NCI-H526 (cell line): ENCODE measurements around the gene USP10.
"Not testable (repeated sequence)": the region's sequence is repeated elsewhere in the genome, so short reads cannot be mapped to it uniquely, and the experiment has no call there.

ENCODE experiments used
- DNase-seq, 2 experiments: peaks; one replicate each; lab custom pipeline; 2025; lab: John Stamatoyannopoulos, UW

Gene USP10

DNA sequence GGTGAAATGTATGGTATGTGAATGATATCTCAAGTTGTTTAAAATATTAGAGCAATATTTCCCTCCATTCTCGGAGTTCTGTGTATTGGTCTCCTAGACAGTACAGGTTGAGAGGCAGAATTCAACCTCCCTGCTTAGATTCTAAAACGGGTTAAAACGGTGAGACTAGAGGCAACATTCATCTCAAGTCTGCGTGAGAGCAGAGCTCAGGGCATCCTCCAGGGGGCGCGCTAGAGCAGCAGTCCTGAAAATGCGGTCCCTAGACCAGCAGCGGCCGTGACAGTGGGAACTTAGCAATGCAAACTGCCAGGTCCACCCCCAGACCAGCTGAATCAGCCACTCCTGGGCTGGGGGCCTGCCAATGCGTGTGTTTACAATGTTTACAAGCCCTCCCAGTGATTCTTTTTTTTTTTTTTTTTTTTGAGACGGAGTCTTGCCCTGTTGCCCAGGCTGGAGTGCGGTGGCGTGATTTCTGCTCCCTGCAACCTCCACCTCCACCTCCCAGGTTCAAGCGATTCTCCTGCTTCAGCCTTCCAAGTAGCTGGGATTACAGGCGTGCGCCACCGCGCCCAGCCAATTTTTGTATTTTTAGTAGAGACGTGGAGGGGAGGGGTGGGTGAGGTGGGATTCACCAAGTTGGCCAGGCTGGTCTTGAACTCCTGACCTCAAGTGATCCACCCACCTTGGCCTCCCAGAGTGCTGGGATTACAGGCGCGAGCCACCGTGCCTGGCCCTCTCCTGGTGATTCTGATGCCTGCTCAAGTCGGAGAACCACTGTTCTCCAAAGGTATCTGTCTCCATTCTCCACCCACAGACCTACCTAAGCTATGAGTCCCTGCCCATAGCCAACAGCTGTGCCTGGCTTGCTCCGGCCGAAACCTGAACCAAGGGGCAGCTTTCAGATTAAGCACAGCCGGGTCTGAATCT, 27.3 kb upstream of the USP10 start:
- DNase-seq: peak in 1 of 2 experiments; percentile 56

DNA sequence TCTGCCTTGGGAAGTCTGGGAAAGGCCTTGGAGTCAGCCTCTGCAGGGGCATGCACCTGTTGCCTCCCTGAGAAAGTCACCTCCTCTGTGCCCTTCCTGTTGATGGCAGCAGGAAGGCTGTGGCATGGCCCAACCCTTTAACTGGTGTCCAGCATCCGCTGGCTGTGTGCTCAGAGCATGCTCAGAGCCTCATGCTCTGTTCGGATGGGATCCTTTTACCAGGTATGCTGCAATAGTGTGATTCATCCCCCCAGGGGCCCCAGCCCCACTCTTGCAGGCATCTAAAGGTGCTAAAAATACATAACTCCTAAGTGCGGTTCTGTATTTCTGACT, 26.6 kb upstream of the USP10 start:
- no peak for DNase-seq

DNA sequence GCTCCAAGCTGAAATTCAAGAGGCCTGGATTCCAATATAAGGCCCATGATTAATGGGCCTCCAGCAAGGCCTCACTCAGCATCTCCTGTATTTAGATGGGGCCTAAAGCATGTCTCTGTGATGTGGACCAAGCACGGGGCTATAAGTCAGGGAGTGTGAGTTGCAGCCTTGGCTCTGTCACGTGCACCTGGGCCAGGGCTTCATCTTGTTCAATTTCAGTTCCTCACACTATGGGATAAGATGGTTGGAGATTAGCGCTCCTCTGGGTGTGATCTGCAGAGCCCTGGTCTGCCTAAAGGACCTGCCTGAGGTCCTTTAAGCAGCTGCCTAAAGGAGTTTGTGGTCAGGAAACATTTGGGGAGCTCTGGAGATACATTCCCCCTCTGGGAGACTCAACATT, 26.2 kb upstream of the USP10 start:
- no peak for DNase-seq

DNA sequence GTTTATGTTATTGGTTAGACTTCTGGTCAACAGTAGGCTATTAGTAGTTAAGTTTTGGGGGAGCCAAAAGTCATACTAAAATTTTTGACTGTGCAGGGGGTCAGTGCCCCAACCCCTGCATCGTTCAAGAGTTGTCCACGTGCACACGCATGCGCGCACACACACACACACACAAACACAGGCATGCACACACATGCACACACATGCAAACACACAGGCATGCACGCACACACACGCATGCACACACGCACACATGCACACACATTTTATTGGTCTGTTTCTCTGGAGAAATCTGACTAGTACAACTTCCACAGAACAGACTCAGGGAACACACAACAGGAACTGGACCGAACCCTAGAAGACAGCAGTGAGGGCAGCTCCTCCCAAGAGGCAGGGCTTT, 24.4 kb upstream of the USP10 start:
- no peak for DNase-seq

DNA sequence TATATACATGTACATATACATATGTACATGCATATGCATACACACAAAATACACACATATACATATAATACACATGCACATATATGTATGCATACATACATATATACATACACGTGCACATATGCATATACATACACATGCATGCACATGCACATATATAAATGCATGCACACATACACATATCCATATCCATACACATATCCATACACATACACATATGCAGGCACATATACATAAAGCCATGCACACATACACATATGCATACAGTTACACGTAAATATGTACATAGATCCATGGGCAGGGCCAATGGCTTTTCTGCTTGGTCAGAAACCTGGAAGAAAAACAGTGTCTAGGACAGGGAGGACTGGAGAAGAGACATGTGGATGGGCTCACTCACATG, 23.9 kb upstream of the USP10 start:
- DNase-seq: no peak

DNA sequence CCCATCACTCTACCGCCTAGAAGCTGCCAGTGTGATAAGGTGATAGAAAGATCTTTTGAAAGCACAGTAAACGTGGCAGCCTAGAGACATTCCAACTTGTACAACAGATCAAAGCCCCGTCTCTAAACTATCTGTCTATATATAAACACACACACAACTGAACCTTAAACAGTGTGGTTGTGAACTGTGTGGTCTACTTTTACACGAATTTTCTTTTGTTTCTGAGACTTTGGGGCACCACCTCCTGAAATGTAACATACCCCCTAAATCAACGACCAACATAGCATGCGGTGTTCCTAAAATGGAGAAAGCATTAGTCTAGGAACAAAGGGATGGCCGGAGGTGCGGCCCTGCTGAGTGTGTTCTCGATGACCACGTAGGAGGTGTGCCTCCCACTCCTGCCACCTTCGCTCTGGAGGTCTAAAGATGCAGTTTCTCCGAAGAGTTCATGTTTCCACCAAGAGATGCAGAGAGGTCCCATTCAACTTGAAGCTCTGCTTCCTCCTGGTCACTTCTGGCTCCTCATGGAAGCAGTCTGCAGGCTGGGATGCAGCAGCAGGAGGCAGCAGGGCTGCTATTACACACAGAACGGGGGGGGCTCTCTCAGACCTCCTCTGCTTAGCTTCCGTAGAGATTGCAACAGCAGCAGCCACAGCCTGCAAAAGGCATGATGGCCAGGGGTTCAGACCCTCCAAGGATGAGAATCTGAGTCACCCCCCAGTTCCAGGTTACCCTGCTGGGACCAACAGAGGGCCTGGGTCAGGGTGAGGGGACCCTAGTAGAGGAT, 22.6 kb upstream of the USP10 start:
- no peak for DNase-seq

DNA sequence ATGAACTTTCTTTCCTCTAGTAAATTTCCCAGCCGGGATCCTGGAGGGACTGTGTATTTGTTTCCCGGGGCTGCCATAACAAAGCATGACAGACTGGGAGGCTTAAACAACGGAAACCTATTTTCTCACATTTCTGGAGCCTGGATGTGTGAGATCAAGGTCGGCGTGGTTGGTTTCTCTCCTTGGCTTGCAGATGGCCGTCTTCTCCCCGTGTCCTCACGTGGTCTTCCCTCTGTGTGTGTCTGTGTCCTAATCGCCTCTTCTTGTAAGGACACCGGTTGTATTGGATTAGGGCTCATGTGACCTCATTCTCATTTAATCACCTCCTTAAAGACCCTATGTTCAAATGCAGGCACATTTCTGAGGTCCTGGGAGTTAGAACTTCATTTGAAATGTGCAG, 22.0 kb upstream of the USP10 start:
- DNase-seq: no peak

DNA sequence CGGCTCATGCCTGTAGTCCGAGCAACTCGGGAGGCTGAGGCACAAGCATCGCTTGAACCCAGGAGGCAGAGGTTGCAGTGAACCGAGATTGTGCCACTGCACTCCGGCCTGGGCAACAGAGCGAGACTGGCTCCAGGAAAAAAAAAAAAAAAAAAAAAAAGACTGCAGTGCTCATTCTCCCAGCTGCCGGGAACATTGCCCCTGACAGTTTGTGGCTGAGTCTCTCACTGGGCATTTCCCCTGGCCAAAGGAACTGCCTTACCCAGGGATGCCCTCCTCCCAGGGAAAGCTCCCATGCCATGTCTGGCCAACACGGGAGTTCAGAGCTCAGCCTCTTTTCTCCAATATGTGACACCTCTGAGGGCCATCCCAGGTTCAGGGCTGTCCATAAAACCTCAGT, 21.3 kb upstream of the USP10 start:
- DNase-seq: no peak

DNA sequence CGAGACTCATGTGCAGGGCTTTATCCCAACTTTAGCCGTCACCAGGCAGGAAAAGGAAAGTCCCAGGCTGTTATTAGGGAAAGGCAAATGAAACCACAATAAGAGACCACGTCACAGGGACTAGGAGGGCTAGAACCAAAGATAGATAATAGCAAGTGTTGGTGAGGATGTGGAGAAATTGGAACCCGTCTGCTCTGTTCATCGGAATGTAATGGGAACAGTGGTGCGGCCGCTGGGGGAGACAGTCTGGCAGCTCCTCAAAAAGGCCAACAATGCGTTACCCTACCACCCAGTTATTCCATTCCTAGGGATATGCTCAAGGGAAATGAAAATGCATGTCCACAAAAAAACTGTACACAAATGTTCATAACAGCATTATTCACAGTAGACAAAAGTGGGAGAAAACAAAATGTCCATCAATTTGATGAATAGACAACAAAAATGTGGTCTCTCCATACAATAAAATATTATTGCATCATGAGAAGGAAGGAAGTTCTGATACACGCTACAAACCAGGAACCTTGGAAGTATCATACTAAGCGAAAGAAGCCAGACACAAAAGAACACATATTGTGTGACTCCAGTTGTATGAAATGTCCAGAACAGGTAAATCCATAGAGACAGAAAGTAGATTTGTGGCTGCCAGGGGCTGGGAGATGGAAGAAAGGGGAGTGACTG, 19.5 kb upstream of the USP10 start:
- no peak for DNase-seq

DNA sequence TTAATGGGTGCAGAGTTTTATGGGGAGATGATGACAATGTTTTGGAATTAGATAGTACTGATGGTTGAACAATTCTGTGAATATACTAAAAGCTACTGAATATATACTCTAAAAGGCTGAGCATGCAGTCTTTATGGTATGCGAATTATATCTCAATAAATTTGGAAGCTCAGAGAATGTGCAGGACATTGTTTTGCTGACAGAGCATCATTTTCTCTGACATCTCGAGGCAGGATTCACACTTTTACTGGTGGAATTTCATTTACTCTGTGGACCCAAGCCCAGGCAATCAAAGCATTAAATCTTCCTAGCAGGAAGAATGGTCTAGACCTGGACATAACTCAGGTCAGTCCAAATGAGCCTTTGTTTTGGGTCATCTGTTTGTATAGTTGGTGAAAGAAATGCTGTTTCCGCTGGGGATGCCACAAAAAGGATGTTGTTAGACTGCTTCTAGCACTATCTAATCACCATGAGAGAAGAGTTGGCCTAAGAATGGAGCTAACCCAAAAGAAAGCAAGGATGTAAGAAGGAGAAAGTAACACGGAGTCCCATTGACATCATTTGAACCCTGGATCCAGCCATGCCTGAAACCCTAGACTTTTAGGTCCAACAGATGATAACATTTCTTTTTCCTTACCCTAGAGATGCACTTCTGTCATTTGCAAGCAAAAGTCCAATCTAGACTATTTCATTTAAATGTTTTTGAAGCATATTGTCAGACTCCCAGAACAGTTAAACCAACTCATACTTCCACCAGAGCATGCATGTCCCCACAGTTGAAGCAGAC, 18.8 kb upstream of the USP10 start:
- DNase-seq: no peak

DNA sequence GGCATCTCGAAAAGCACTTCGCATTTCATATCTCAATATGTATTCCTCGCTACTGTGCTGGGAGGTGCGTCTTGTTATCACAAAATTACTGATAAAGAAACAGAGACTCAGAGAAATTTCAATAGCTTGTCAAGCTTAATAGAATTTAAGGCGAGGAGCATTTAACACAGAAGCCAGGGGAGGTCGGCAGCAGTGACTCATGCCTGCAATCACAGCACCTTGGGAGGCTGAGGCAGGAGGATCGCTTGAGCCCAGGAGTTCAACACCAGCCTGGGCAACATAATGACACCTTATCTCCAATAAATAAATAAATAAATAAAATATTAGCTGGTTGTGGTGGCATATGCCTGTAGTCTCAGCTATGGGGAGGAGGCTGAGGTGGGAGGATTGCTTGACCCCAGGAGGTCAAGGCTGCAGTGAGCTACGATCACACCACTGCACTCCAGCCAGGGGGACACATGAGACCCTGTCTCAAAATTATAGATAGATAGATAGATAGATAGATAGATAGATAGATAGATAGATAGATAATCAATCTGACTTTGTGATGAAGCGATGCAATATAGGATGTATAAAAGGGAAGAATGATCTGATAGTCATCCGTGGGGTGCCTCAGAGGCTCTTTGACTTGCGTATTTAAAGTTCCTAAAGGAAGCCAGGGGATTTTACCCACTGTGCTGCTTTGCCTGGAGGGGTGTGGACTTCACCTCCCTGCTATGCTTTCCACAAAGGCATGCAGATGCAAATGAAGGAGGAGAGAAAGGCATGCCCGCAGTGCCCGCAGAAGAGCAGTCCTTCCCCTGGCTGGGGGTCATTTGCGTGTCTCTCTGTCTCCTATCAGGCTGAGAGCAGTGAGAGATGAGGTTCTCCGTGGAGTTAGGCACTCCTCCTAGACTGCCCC, 15.9 kb upstream of the USP10 start:
- DNase-seq: peak; percentile 39 to 77

DNA sequence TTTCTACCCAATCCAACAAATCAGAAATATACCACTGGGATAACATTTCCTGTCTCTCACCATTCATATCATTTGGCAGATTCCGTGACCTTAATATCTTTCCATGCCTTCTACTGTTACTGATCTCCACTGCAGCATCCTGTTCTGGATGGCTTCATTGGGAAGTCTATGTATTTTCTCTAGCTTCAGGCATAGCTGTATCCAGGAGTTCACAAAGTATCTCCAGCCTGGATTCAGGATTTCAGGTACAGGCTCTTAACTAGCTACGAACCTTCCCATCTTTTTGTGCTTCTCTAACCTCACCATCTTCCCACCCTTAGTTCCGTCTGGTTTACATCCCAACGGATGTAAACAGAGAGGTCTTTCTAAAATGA, 15.2 kb upstream of the USP10 start:
- DNase-seq: no peak

DNA sequence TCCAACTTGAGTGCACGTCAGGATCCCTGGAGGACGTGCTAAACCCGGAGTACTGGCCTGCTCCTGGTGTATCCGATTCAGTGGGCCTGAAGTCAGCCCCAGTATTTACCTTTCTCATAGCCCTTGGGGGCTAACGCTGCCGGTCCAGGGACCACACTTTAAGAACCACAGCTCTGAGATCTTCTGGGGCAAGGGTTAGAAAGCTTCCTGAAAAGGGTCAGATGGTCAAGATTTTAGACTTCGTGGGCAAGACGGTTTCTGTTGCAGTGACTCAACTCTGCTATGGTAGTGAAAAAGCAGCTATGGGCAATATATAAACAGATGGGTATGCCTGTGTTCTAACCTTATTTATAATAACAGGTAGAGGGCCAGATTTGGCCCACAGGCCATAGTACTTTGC, 14.6 kb upstream of the USP10 start:
- no peak for DNase-seq

DNA sequence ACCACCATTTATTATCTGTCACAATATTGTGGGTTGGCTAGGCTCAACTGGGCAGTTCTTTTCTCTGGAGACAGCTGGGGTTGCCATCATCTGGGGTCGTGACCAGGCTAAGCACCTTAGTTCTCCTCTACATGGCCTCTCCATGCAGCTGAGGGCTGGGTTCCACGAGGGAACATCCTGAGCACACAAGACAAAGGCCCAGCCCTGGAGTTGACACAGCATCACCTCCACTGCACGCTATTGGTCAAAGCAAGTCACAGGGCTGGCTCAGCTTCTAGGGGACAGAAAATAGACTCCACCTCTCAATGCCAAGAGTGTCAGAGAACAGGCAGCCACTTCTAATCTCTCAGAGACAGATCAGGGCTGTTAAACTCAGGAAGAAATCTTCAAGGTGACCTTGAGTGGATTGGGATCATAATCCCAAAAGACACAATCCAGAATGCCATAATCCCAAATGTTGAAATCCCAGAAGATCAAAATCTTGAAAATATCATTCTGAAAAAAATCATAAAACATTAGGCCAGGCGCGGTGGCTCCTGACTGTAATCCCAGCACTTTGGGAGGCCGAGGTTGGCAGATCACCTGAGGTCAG, 13.0 kb upstream of the USP10 start:
- no peak for DNase-seq

DNA sequence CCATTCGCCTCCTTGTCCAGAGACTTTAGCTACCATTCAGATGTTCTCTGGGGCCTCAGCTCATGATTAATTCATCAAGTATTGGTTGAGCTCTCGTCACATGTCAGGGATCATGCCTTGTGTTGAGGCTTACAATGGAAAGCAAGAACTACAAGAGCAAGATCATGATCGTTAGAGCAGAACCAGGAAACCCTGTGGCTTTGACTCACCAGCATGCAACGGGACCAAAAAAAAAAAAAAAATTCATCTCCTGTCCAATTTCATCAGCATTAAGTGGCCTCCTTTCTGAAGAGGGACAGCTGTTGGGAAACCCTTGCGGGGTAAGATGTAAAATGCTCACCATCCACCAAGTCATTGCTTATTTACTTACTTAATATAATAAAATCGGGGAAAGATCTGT, 12.1 kb upstream of the USP10 start:
- DNase-seq: no peak

DNA sequence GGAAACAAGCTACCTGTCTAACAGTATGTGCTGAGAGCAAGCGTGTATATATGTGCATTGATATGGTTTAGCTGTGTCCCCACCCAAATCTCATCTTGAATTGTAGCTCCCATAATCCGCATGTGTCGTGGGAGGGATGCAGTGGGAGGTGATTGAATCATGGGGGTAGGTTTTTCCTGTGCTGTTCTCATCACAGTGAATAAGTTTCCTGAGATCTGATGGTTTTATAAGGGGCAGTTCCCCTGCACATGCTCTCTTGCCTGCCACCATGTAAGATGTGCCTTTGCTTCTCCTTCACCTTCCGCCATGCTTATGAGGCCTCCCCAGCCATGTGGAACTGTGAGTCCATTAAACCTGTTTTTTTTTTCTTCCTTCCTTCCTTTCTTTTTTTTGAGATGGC, 11.6 kb upstream of the USP10 start:
- not testable (repeated sequence) for DNase-seq

DNA sequence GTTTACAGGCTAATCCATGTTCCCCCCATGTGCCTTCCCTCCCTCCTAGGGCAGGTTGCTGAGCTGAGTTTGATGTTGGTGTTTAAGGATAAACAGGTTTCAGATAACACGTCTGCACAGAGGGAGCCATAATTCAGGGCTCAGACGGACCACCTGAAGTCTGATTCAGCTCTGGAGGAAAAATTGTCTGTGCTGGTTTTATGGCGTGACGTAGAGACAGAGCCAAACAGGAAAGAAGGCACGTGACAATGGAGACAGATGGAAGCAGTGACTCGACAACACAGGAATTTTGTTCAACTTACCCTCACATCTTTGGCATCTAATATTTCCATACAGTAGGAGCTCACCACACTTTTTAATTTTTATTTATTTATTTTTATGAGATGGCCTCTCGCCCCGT, 10.7 kb upstream of the USP10 start:
- DNase-seq: no peak

DNA sequence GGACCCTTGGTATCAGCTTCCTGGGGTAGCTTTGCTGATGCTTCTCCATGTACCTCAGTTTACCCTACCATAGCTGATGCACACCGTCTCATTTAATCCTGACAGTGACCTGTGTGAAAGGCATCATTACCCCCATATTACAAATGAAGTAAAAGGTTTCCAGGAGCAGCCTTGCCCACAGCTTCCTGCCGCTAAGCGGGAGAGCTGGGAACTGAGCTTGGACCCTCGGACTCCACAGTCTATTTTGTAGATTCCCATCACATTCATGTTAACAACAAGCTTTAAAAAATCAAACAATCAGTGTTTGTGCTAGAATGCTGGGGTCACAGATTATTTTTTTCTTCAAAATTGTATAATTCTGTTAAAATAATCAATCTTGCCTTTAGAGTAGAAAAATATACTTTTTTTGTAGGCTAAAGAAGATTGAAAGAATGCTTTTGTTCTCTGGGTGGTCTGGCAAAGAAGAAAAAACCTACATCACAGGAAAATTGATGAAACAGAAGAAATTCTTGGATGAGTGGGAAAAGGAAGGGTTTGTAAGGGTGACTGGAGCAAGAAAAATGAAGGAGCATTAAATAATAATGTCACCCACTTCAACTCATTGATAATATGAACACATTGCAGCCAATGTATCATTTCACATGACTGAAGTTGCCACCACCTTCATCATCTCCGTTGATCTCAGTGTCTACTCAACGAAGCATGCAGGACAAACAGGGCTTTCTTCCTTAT, 9.5 kb upstream of the USP10 start:
- no peak for DNase-seq

DNA sequence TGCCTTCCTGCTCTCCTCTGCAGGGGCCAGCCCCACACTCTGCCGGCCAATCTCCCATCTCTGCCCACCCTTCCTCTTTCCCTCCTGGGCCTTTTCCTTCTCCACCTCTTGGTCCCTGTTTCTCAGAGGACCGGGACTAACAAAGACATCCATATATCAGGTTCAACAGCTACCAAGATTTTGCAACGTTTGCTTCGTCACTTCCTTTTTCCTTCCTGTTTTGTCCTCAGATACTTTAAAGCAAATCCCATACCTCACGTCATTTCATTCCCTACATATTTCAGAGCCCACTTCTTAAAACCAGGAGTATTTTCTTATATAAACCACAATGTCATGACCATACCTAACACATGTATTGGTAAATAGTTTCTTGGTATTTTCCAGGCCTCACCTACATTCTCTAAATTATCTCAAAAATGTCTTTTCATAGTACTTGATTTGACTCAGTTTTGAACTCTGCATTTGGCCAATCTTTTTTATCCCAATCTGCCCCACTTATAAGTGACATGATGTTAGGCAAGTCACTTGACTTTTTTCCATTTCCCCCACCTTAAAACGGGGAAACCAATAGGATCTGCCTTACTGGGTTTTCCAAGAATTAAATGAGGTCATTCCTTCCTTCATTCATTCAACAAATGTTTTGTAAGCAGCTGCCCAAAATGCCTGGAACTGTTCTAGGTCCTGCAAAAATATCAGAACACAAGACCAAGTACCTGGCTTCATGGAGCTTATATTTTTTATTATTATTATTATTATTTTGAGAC, 7.2 kb upstream of the USP10 start:
- no peak for DNase-seq
